Measurements from ENCODE around the gene ATP5ME.
A peak's percentile ranks its signal among the peaks of the same experiment; 100 is the strongest.

The ATP5ME gene

GRCh38 chr4:680928-681645 lies 7.0 kb upstream of the ATP5ME start:
- Histone ChIP-seq H3K27me3 (ENCODE audit: control insufficient read depth, insufficient read depth, low read length) (no peaks in the 10 kb centered on the region), H3K9me3 (ENCODE audit: control insufficient read depth, insufficient read depth, low read depth, low read length) (no peaks in the 10 kb centered on the region), H3K4me3 (ENCODE audit: low read depth, low read length) (peak overlapping the region; percentile 66), H3K36me3 (ENCODE audit: control insufficient read depth, insufficient read depth, low read length) (no peaks in the 10 kb centered on the region), H3K4me1 (ENCODE audit: control insufficient read depth, insufficient read depth, low read length) (peaks cover 26% of the 10 kb centered on the region), H3K27ac (ENCODE audit: low read depth, low read length) (no peak overlapping the region), H3K9ac (ENCODE audit: low read length) (no peak overlapping the region)

GRCh38 chr4:680551-680927 lies 6.5 kb upstream of the ATP5ME start:
- no peaks in the 10 kb centered on the region for H3K27me3 ChIP-seq (ENCODE audit: control insufficient read depth, insufficient read depth, low read length)
- H3K27ac ChIP-seq (ENCODE audit: low read depth, low read length) = no peak overlapping the region
- peak overlapping the region; percentile 66 for H3K4me3 ChIP-seq (ENCODE audit: low read depth, low read length)
- H3K9me3 ChIP-seq (ENCODE audit: control insufficient read depth, insufficient read depth, low read depth, low read length) = no peaks in the 10 kb centered on the region
- peaks cover 27% of the 10 kb centered on the region for H3K4me1 ChIP-seq (ENCODE audit: control insufficient read depth, insufficient read depth, low read length)
- no peaks in the 10 kb centered on the region for H3K36me3 ChIP-seq (ENCODE audit: control insufficient read depth, insufficient read depth, low read length)
- H3K9ac ChIP-seq (ENCODE audit: low read length) = no peak overlapping the region

GRCh38 chr4:680091-680490 lies 6.0 kb upstream of the ATP5ME start:
- Histone ChIP-seq H3K36me3 (ENCODE audit: control insufficient read depth, insufficient read depth, low read length) (no peaks in the 10 kb centered on the region), H3K27ac (ENCODE audit: low read depth, low read length) (no peak overlapping the region), H3K4me3 (ENCODE audit: low read depth, low read length) (peak overlapping the region; percentile 66; the same call in 1 of the 2 replicates), H3K9ac (ENCODE audit: low read length) (no peak overlapping the region), H3K4me1 (ENCODE audit: control insufficient read depth, insufficient read depth, low read length) (peaks cover 30% of the 10 kb centered on the region), H3K9me3 (ENCODE audit: control insufficient read depth, insufficient read depth, low read depth, low read length) (no peaks in the 10 kb centered on the region), H3K27me3 (ENCODE audit: control insufficient read depth, insufficient read depth, low read length) (no peaks in the 10 kb centered on the region)

- Histone ChIP-seq H3K36me3 (ENCODE audit: control insufficient read depth, insufficient read depth, low read length) (no peaks in the 10 kb centered on the region), H3K27me3 (ENCODE audit: control insufficient read depth, insufficient read depth, low read length) (no peaks in the 10 kb centered on the region), H3K9me3 (ENCODE audit: control insufficient read depth, insufficient read depth, low read depth, low read length) (no peaks in the 10 kb centered on the region), H3K4me3 (ENCODE audit: low read depth, low read length) (no peak overlapping the region), H3K9ac (ENCODE audit: low read length) (no peak overlapping the region), H3K4me1 (ENCODE audit: control insufficient read depth, insufficient read depth, low read length) (peaks cover 30% of the 10 kb centered on the region), H3K27ac (ENCODE audit: low read depth, low read length) (no peak overlapping the region)
Observed at GRCh38 chr4:679629-680028, 5.6 kb upstream of the ATP5ME start.

- Histone ChIP-seq H3K9me3 (ENCODE audit: control insufficient read depth, insufficient read depth, low read depth, low read length) (no peaks in the 10 kb centered on the region), H3K9ac (ENCODE audit: low read length) (no peak overlapping the region), H3K4me1 (ENCODE audit: control insufficient read depth, insufficient read depth, low read length) (peaks cover 27% of the 10 kb centered on the region), H3K27me3 (ENCODE audit: control insufficient read depth, insufficient read depth, low read length) (no peaks in the 10 kb centered on the region), H3K36me3 (ENCODE audit: control insufficient read depth, insufficient read depth, low read length) (no peaks in the 10 kb centered on the region), H3K4me3 (ENCODE audit: low read depth, low read length) (no peak overlapping the region), H3K27ac (ENCODE audit: low read depth, low read length) (no peak overlapping the region)
Observed at GRCh38 chr4:679104-679481, 5.0 kb upstream of the ATP5ME start.

- Histone ChIP-seq H3K9me3 (ENCODE audit: control insufficient read depth, insufficient read depth, low read depth, low read length) (no peaks in the 10 kb centered on the region), H3K36me3 (ENCODE audit: control insufficient read depth, insufficient read depth, low read length) (no peaks in the 10 kb centered on the region), H3K27ac (ENCODE audit: low read depth, low read length) (no peak overlapping the region), H3K4me1 (ENCODE audit: control insufficient read depth, insufficient read depth, low read length) (peaks cover 23% of the 10 kb centered on the region; the same call in 1 of the 2 replicates), H3K27me3 (ENCODE audit: control insufficient read depth, insufficient read depth, low read length) (no peaks in the 10 kb centered on the region), H3K9ac (ENCODE audit: low read length) (no peak overlapping the region), H3K4me3 (ENCODE audit: low read depth, low read length) (no peak overlapping the region)
Observed at GRCh38 chr4:678331-679103, 4.4 kb upstream of the ATP5ME start.

GRCh38 chr4:677431-678293 lies 3.6 kb upstream of the ATP5ME start:
- H3K9me3 ChIP-seq (ENCODE audit: control insufficient read depth, insufficient read depth, low read depth, low read length) = no peaks in the 10 kb centered on the region
- peaks cover 6% of the 10 kb centered on the region for H3K36me3 ChIP-seq (ENCODE audit: control insufficient read depth, insufficient read depth, low read length)
- no peak overlapping the region for H3K4me3 ChIP-seq (ENCODE audit: low read depth, low read length)
- H3K4me1 ChIP-seq (ENCODE audit: control insufficient read depth, insufficient read depth, low read length) = peaks cover 28% of the 10 kb centered on the region; the same call in 1 of the 2 replicates
- no peak overlapping the region for H3K9ac ChIP-seq (ENCODE audit: low read length)
- no peaks in the 10 kb centered on the region for H3K27me3 ChIP-seq (ENCODE audit: control insufficient read depth, insufficient read depth, low read length)
- H3K27ac ChIP-seq (ENCODE audit: low read depth, low read length) = no peak overlapping the region

- peaks cover 28% of the 10 kb centered on the region; the same call in 1 of the 2 replicates for H3K4me1 ChIP-seq (ENCODE audit: control insufficient read depth, insufficient read depth, low read length)
- H3K36me3 ChIP-seq (ENCODE audit: control insufficient read depth, insufficient read depth, low read length) = peaks cover 14% of the 10 kb centered on the region
- H3K27me3 ChIP-seq (ENCODE audit: control insufficient read depth, insufficient read depth, low read length) = no peaks in the 10 kb centered on the region
- no peak overlapping the region for H3K27ac ChIP-seq (ENCODE audit: low read depth, low read length)
- H3K9ac ChIP-seq (ENCODE audit: low read length) = no peak overlapping the region
- no peak overlapping the region for H3K4me3 ChIP-seq (ENCODE audit: low read depth, low read length)
- no peaks in the 10 kb centered on the region for H3K9me3 ChIP-seq (ENCODE audit: control insufficient read depth, insufficient read depth, low read depth, low read length)
Observed at GRCh38 chr4:676871-677235, 2.8 kb upstream of the ATP5ME start.

- Histone ChIP-seq H3K9ac (ENCODE audit: low read length) (no peak overlapping the region), H3K36me3 (ENCODE audit: control insufficient read depth, insufficient read depth, low read length) (peaks cover 20% of the 10 kb centered on the region), H3K27ac (ENCODE audit: low read depth, low read length) (no peak overlapping the region), H3K9me3 (ENCODE audit: control insufficient read depth, insufficient read depth, low read depth, low read length) (no peaks in the 10 kb centered on the region), H3K4me3 (ENCODE audit: low read depth, low read length) (no peak overlapping the region; the same call in 1 of the 2 replicates), H3K4me1 (ENCODE audit: control insufficient read depth, insufficient read depth, low read length) (peaks cover 28% of the 10 kb centered on the region; the same call in 1 of the 2 replicates), H3K27me3 (ENCODE audit: control insufficient read depth, insufficient read depth, low read length) (no peaks in the 10 kb centered on the region)
Observed at GRCh38 chr4:675980-676870, 2.1 kb upstream of the ATP5ME start.

All from HUES6 (cell line).